ENCODE data around the gene ONECUT3.

Gene ONECUT3

DNA sequence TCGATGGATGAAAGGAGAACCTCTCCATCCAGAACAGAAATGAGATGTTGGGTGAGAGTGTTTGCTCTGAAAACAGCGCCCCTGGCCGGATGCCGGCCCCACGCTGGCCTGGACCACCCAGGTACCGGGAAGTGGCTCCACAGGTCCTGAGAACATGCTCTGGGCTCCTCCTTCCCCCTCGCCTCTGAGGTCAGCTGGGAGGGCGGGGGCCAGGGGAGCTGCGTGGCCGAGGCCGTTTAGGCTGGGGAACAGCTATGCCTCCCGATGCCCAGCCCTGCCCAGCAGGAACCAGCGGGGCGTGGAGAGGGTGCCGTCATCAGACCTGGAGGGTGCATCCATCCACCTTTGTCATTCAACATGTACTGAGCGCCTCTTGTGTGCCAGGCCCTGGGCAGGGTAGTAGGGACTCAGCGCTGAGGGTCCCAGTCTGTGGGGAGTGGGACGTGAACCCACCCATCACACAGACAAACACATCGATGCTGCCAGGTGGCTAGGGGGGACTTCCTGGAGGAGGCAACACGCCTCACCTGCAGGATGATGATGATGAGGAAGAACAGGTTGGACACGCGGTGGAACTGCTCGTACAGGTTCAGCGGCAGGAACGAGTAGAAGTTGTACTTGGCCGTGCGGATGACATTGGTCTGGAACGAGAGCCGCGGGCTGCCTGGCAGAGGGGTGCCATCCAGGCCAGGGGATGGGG lies 54.5 kb downstream of the ONECUT3 start:
- DNase-seq (no peak), ATAC-seq (no peak)
- Mint-ChIP-seq H3K27ac (no peak overlapping the region), H3K4me1 (peaks cover 19% of the 10 kb centered on the region), H3K27me3 (peaks cover 10% of the 10 kb centered on the region), H3K9me3 (no peaks in the 10 kb centered on the region), H3K4me3 (no peak overlapping the region)

GRCh38 chr19:1808395-1808731 lies 55.1 kb downstream of the ONECUT3 start:
- ATAC-seq (no peak), DNase-seq (no peak)
- Mint-ChIP-seq H3K9me3 (no peaks in the 10 kb centered on the region), H3K4me1 (peaks cover 24% of the 10 kb centered on the region), H3K27me3 (peaks cover 10% of the 10 kb centered on the region), H3K4me3 (no peak overlapping the region), H3K27ac (no peak overlapping the region)

- no peaks in the 10 kb centered on the region for H3K9me3 Mint-ChIP-seq
- H3K27ac Mint-ChIP-seq, result no peak overlapping the region
- H3K4me1 Mint-ChIP-seq, result peaks cover 31% of the 10 kb centered on the region
- H3K27me3 Mint-ChIP-seq, result peaks cover 10% of the 10 kb centered on the region
- ATAC-seq, result no peak
- no peak for DNase-seq
- H3K4me3 Mint-ChIP-seq, result no peak overlapping the region
Measured at GRCh38 chr19:1809678-1810077, 56.4 kb downstream of the ONECUT3 start.

DNA sequence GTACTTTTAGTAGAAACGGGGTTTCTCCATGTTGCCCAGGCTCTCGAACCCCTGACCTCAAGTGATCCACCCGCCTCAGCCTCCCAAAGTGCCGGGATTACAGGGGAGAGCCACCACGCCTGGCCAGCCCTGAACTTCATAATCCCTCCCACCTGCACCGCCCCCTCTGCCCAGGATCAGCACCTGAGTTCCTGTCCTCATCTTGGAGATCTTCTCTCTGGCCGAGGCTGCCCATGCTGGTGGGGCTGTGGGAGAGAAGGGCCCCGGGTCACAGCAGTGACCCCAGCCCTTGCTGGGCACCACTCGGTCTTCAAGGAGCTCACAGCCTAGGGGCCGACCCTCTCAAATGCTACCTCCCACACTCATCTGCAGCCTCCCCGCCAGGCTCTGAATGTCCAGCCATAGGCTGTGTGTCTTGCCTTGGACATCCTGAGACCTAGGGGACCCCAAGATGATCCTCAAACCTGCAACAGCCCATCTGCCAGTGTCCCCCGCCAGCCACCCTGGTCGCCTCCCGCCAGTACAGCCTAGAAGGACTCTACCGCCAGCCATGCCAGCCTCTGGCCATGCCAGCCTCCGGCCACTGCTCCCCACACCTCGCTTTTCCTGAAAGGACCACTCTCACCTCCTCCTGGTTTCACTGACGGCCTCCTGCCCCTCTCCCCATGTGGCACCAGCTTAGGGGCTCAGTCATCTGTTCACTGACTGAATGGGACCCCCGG lies 57.3 kb downstream of the ONECUT3 start:
- no peak for DNase-seq
- H3K9me3 Mint-ChIP-seq, result no peaks in the 10 kb centered on the region
- H3K27ac Mint-ChIP-seq, result peak overlapping the region in 1 of 2 donors; percentile 85
- peaks cover 10% of the 10 kb centered on the region for H3K27me3 Mint-ChIP-seq
- peaks cover 31% of the 10 kb centered on the region for H3K4me1 Mint-ChIP-seq
- no peak for ATAC-seq
- no peak overlapping the region for H3K4me3 Mint-ChIP-seq

DNA sequence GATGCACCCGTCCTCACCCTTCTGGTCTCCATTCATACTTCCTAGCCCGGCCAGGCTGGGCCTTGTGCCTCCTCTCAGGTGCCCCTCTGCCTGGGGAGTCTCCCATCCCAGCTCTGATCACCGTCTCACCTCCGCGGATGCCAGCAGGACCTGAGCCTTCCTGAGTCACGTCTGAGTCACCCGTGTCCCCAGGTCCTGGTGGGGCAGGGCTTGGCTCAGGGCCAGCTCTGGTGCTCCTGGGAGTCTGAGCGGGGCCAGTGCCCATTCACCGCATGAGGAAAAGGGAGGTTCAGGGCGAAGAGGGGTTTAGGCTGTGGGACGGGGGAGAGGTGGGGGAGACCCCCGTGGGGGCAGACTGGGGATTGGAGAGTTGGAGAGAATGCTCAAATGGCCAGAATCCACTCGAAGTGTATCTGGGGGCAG lies 58.2 kb downstream of the ONECUT3 start:
- Mint-ChIP-seq H3K4me3 (peak overlapping the region; percentile 91 to 96), H3K9me3 (no peaks in the 10 kb centered on the region), H3K27me3 (peaks cover 10% of the 10 kb centered on the region), H3K4me1 (peaks cover 31% of the 10 kb centered on the region), H3K27ac (peak overlapping the region in 1 of 2 donors; percentile 74)
- no peak for ATAC-seq
- DNase-seq, result peak; percentile 33 to 43

GRCh38 chr19:1811942-1812425 lies 58.7 kb downstream of the ONECUT3 start, which contains the start of gene ATP8B3:
TSS of gene ATP8B3 (minus strand) at chr19:1812276. CDS start at chr19:1811736, 540 bp downstream.
- Mint-ChIP-seq H3K9me3 (no peaks in the 10 kb centered on the region), H3K4me3 (peak within 1 kb of the TSS; percentile 91 to 96), H3K27me3 (peaks cover 10% of the 10 kb centered on the region), H3K4me1 (peaks cover 31% of the 10 kb centered on the region), H3K27ac (peak within 1 kb of the TSS; percentile 76 to 93)
- ATAC-seq, result peak; percentile 57
- peak; percentile 68 to 72 for DNase-seq

- DNase-seq (peak; percentile 86 to 91), ATAC-seq (peak; percentile 89)
- peak overlapping the region; percentile 91 to 96 for H3K4me3 Mint-ChIP-seq
- no peaks in the 10 kb centered on the region for H3K9me3 Mint-ChIP-seq
- H3K27me3 Mint-ChIP-seq, result peaks cover 10% of the 10 kb centered on the region
- H3K4me1 Mint-ChIP-seq, result peaks cover 31% of the 10 kb centered on the region
- peak overlapping the region; percentile 76 to 93 for H3K27ac Mint-ChIP-seq
Measured at GRCh38 chr19:1812426-1813191, 59.3 kb downstream of the ONECUT3 start.

DNA sequence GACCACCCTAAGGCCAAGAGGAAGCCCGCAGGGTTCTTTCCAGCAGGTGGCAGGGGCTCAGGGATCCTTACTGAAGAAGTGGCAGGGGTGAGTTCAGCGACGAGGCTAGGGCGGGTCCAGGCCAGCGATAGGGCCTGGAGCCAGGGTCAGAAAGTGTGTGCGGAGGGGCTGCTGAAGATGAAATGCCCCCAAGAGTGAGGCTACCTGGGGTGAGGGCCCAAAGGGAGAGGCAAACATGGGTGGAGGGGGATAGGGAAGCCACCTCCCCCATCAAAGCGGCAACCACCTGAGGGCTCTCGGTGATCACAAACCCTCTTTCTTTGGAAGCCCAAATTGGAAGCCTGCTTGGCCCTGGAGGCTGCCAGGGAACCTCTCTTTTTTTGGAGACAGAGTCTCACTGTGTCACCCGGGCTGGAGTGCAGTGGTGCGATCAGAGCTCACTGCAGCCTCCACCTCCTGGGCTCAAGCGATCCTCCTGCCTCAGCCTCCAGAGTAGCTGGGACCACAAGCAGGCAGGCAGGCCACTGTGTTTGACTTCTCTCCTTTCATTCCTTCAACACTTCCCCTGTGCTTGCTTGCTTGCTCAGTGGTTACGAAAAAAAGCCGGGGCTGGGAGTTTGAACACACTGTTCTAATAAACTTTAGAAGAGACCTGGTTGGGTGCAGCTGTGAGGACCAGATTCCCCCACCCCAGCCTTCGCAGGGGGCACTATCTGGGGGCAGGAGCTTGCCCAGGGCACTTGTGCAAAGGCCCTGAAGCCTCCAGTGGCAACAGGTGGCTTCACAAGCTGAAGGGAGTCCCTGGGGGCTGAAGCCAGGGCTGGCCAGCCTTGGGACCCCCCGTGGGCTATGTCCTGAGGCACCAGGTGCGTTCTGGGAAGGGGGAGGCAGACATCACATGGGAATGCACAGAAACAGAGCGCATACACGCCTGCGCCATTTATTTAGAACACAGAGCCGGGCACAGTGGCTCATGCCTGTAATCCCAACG lies 60.2 kb downstream of the ONECUT3 start:
- no peaks in the 10 kb centered on the region for H3K9me3 Mint-ChIP-seq
- peak overlapping the region in 1 of 2 donors; percentile 76 for H3K27ac Mint-ChIP-seq
- DNase-seq (no peak), ATAC-seq (no peak)
- peak overlapping the region; percentile 91 to 96 for H3K4me3 Mint-ChIP-seq
- peaks cover 31% of the 10 kb centered on the region for H3K4me1 Mint-ChIP-seq
- H3K27me3 Mint-ChIP-seq, result peaks cover 10% of the 10 kb centered on the region

GRCh38 chr19:1814391-1814790 lies 61.1 kb downstream of the ONECUT3 start:
- Mint-ChIP-seq H3K9me3 (no peaks in the 10 kb centered on the region), H3K27ac (no peak overlapping the region), H3K27me3 (peaks cover 10% of the 10 kb centered on the region), H3K4me3 (no peak overlapping the region), H3K4me1 (peaks cover 31% of the 10 kb centered on the region)
- ATAC-seq, result no peak
- no peak for DNase-seq

GRCh38 chr19:1814833-1815604 lies 61.7 kb downstream of the ONECUT3 start:
- no peaks in the 10 kb centered on the region for H3K9me3 Mint-ChIP-seq
- H3K27me3 Mint-ChIP-seq, result peaks cover 10% of the 10 kb centered on the region
- no peak overlapping the region for H3K27ac Mint-ChIP-seq
- DNase-seq, result no peak
- peaks cover 31% of the 10 kb centered on the region for H3K4me1 Mint-ChIP-seq
- no peak overlapping the region for H3K4me3 Mint-ChIP-seq
- ATAC-seq, result no peak

- H3K4me3 Mint-ChIP-seq, result no peak overlapping the region
- peaks cover 6% of the 10 kb centered on the region for H3K27me3 Mint-ChIP-seq
- DNase-seq (no peak), ATAC-seq (no peak)
- peaks cover 28% of the 10 kb centered on the region for H3K4me1 Mint-ChIP-seq
- H3K9me3 Mint-ChIP-seq, result no peaks in the 10 kb centered on the region
- no peak overlapping the region for H3K27ac Mint-ChIP-seq
Measured at GRCh38 chr19:1815605-1816529, 62.6 kb downstream of the ONECUT3 start.

DNA sequence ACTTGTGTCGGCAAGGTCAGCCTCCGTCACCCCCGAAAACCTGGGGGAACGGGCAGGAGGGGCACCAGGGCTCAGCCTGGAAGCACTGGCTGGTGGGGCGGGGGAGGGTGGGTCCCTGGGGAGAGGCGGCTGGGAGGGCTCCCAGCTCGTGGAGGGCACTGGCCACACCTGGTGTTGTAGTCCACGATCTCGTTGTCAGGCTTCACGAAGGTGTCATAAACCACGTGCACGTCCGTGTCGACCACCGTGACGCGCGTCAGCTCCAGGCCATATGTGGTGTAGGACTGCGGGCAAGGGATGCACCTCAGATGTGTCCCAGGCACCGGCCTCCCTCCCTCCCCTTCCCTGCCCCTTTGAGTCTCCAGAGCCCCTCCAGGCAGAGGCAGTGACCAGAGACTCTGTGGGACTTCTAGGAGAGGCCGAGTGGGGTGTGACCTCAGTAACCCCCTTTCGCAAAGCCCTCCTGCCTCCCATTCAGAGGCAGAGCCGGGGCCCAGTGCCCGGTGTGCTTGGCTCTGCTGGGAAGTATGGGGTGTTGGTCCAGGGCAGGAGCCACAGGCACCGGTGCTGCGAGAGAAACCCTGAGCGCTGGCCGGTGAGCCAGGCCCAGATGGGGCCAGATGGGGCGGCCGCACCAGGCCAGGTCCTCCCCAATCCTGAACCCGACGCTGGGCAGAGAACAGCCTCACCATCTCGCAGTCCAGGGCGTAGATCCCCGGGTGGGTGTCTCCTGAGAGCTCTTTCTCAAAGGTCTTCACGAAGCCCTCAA lies 63.4 kb downstream of the ONECUT3 start:
- Mint-ChIP-seq H3K4me1 (peaks cover 19% of the 10 kb centered on the region), H3K27me3 (no peaks in the 10 kb centered on the region), H3K4me3 (no peak overlapping the region), H3K27ac (peak overlapping the region in 1 of 2 donors; percentile 48), H3K9me3 (no peaks in the 10 kb centered on the region)
- ATAC-seq, result no peak
- DNase-seq, result no peak

Data from stimulated activated naive CD8-positive, alpha-beta T cell treated with anti-CD3 and anti-CD28 coated beads, Interleukin-15, amount 100 ng/mL, for 72 hours (primary cell).